ENCODE data around the gene MTUS2.
"Not testable (repeated sequence)": the region's sequence is repeated elsewhere in the genome, so short reads cannot be mapped to it uniquely, and the experiment has no call there.

The MTUS2 gene

DNA sequence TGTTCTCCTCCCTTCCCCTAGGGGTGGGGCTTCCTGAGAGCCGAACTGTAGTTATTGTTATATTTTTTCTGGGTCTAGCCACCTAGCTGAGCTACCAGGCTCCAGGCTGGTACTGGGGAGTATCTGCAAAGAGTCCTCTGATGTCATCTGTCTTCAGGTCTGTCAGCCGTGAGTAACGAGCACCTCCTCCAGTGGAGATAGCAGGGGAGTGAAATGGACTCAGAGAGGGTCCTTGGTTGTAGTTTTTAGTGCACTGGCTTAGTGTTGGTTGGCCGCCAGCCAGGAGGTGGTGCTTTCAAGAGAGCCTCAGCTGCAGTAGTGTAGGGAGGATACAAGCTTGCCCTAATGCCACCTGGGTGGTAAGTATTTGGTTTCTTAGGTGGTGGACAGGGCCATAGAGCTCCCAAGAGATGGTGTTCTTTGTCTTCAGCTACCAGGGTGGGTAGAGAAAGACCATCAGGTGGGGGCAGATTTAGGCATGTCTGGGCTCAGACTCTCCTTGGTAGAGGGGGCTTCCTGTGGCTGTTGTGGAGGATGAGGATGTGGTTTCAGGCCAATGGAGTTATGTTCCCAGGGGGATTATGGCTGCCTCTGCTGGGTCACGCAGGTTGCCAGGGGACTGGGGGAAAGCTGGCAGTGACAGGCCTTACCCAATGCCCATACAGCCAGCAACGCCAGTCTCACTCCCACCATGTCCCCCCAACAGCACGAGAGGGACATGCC, 525.9 kb downstream of the MTUS2 start:
- not testable (repeated sequence) for DNase-seq

DNA sequence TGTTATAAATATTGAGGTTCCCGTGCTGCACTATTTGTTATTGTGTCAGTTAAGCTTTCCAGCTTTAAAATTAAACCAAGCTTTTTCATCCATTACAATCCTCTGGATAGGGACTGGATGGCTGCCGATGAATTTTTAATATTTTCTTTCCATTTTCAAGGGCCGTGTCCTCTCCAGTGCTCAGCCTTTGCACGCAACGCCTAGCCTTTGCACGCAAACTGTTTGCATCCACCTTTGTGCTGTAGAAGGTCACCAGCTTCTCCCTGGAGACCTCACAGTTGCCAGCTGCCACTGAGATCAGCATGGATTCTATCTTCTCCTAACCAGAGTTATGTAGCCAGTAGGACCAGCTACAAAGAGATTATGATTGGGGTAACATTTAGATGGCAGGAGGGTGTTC, 534.9 kb downstream of the MTUS2 start:
- no peak for DNase-seq

DNA sequence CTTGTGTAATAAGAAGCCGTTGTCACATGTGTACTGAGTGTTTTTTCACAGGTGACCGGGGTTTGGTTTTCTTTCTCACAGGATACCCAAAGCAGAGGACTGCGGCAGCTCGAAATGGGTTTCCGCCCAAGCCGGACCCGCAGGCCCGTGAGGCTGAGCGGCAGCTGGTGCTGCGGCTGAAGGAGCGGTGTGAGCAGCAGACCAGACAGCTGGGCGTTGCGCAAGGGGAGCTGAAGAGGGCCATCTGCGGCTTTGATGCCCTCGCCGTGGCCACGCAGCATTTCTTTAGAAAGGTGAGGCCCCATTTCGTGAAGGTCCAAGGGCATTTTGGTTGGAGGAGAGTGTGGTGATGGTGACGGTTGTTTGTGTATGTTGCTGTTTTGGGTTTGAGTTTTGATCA, 539.0 kb downstream of the MTUS2 start:
- DNase-seq: no peak

DNA sequence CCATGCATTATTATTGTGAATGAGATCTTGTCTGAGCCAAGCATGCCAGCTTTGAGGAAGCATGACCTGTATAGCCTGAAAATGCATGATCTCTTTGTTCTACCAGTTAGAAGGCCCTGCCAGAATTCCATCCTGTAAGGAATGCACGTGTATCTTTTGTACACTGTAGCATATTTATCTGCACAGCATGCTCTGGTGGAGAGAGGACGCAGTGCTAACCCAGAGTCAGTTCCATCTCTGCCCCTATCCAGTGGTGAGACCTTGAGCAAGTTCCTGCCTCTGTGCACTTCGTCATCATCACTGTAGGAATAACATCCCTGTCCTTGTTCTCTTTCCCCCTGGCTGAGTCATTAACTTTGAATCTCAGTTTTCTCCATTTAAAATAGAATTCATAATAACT, 541.6 kb downstream of the MTUS2 start:
- no peak for DNase-seq

DNA sequence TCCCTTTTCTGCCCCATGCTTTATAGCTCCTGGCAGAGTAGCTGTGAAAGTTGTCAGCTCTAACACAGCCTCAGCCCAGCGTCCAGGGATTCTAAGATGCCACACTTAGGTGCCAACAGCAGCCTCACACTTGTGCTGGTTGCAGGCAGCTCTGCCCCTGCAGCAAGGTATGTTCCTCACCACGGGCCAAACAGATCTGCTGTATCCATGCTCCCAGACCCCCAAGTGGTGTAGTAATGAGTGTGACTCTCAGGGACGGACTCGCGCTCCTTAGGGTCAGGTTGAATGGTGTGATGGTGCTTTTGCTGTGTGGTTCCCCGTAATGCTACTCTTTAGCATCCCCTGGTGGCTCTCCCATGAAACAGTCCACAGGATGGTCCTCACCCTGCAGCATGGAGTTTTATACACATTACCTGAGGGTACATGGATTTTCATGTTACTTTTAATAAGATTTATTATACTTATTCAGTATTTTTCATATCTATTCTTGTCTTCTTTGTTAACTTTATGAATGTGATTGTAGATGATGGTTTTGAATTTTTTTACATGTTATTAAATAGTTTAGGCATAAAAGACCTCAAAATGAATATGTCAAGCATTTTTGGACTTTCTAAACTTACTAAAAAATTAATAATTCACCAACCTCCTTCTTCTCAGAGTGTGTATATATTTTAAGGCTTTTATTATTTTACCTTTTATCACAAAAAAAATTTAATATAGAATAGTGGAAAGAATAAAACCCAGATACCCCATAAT, 542.9 kb downstream of the MTUS2 start:
- peak; percentile 20 to 28 for DNase-seq

DNA sequence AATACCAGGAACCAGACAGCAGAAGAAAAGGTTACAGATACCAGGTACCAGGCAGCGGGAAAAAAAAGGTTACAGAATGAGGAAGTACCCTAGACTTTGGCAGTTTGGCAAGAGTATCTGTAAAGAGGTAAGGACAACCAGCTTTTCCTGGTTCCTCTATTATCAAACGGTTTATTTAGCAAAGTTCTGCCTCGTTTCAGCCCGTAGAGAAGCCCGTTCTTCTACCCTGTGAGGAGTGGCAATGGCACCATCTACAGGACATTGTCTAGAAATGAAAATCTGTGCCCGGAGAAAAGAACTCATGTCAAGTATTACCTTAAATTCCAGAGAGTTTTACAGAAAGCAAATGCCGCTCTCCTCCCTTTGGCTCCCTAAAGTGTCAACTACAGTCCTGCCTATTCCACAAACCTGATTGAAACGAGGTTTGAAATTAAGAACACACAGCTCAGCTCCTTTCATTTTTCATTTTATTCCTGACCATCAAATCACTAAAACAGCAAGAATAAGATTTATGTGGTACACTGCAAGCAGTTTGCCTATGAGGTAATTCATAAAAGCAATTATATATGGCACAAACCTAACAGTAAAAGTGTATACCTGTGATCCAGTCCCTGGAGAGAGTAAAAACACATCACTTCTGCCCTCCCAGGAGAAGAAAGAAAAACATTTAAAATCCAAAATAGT, 549.1 kb downstream of the MTUS2 start:
- DNase-seq: no peak

DNA sequence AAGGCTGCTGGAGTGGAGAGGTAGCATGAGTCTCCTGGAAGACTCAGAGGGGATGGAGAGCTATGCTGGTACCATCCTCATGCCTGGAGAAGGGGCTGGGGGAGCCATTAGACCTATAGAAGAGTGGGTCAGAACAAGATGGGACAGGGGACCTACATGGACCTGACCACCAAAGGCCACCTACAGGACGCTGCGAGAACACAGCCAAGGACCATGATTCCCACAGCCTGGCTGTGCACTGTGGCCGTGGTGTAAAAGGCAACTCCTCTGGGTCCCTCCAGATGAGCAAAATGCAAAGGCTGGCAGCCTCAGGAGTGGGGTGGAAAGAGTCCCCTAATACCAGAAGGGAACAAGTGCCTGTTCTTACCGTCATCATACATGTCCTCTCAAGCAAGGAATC, 559.1 kb downstream of the MTUS2 start:
- DNase-seq: no peak

DNA sequence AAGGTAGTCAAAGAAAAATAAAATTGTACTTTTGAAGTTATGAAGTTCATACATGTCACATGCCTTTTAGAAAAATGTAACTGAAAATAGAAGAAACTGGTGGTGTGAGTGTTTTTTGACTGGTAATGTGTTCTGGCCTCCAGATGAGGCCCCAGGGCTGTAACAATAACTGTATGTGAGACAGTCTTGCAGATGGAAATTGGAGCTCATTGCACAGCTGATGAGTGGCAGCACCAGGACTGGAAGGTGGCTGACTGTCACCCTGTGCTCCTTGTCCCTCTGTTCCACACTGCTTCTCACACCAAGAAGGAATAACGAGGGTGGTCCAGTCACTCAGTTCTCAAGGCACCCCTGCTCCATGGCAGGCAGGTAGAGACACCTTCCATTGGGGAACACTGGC, 559.7 kb downstream of the MTUS2 start:
- DNase-seq: no peak

DNA sequence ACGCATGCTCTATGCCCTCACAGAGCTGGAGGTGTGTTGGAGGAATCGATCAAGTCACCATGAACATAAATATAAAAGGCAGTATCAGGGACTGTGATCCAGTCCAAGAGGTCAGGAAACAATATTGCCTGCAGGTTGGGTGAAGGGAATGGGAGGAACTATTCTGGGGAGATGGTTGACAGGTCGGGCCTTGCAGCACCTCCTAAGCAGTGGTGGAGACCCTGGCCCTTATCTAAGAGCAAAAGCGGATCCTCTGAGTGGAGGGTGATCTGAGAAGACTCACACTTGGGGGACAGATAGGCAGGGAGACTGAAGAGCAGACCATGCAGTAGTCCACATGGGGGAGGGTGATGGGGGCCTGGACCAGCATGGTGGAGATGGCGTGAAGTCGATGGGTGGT, 561.9 kb downstream of the MTUS2 start:
- DNase-seq: no peak

DNA sequence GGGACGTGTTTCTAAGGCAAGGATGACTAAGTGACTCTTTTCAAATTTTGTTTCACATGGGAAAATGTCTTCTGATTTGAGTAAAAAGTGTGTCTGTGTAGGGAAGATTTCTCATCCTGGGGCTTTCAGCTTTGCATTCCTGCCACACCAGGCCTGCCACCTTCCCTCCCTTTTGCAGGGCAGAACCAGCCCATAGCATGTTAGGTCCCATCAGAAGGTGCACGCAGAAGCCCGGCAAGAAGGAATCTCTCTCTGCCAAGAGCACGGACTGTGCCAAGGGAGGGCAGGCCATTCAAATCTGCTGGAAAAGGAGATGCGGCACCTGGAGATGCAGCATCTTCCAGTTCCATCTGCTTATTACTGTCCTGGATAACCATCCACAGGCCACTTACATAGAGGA, 563.3 kb downstream of the MTUS2 start:
- DNase-seq: no peak

DNA sequence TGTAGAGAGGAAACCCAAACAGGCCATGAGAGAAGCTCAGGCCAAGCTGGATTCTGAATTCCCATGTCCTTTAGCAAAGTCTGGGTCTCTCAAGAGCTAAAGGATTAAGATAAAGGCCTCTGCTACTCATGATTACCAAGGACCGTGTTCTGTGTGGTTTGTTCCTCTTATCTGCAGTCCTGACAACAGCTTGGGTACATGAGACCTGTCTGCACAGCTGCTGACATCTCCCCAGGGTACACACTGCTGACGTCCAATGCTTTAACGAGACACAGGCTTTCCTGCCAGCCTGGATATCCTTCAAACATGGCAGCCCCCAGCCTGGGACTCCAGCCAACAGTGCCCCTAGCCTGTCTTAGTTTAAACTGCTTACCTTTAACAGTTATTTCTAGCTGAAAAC, 564.3 kb downstream of the MTUS2 start:
- no peak for DNase-seq

DNA sequence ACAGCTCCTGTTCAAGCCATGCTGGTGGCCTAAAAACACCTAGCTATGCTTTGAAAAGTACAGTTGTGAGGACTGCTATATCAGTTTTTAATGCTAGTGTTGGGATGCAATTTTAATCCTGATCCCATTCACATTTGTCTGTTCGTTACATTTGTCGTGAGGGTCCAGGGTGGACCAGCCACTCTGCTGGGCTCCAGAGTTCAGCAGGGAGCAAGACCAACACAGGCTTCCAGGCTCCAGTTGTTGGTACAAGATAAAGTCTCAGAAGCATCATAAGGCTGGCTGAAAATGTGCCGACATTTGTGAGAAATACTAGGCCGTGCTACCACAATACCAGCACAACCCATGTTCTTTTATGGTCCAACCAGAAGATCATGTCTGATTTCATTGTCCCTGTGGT, 564.7 kb downstream of the MTUS2 start:
- DNase-seq: no peak

DNA sequence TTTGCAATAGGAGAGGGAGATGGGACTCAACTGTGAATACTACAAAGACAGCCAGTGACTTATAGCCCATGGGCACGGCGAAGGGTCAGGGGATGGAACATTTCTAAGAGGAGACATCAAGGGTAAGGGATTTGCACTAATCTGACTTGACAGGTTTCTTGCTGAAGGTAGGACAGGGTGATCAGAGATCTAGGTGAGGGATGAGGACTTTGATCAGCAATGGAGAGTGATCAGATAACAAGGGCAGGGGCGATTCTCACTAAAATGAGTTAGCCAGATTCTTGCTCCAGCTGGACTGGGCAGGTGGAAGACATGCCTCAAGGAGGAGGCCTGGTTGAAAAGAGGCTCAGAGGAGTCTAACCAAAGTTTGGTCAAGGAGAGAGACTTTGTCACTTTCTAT, 566.1 kb downstream of the MTUS2 start:
- no peak for DNase-seq

DNA sequence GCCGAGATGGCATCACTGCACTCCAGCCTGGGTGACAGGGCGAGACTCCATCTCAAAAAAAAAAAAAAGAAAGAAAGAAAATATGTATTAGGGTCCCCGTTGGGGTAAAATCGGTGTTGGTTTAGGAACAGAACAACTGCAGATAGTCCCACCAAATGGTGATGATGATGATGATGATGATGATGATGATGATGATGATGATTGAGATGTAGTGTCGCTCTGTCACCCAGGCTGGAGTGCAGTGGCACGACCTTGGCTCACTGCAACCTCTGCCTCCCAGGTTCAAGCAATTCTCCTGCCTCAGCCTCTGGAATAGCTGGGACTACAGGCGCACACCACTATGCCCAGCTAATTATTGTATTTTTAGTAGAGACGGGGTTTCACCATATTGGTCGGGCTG, 570.5 kb downstream of the MTUS2 start:
- DNase-seq: not testable (repeated sequence)

DNA sequence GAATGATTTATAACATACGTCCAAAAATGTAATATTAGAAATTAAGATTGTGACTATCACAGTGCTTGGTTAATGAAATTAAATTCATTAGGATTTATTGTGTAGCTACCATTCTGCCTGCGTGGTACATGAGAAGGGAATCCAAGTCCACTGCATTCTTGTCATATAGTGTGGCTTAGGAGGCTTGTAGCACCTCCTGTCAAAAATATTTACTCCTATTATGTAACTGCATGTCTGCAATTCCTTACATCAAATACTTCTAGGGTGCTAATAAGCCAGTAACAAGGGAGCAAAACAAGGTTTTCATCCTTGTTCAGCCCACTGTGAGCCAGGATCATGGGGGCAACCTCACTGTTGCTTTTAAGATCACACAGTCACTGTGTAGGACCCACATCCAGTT, 576.3 kb downstream of the MTUS2 start:
- no peak for DNase-seq

DNA sequence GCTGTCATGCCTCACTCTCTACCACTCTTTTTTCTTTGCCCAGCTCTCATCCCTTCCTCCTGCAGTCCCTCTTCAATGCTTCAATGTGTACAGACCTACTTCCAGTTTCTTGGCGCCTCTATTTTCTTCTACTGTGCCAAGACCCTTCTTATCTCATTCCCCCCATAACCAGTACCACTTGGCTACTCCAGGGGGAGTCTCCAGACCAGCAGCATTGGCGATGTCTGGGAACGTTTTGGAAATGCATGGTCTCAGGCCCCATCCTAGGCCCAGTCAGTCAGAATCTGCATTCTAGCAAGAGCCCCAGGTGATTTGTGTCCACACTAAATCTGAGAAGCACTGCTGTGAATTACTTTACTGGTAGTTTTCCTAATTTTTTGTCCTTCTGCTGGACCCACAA, 577.1 kb downstream of the MTUS2 start:
- DNase-seq: no peak

DNA sequence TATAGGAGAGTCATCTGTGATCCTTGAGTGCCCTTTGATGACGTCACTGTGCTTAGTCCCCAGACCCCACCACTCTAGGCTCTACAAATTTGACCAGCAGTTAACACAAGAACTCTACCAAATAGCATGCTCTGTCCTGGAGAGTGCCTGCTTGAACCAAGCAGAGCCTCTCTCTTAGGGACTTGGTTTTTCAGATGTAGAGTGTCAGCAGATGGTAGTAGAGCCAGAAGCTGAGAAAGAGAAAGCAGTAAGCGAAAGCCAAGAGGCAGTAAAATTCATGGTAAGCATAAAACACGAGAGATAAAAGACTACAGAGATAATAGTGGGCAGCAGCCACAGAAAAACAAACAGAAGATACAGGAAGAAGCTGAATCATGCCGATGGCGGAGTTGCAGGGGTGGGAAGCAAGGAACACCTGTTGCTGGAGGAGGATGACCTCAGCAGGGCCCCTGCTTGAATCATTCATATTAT, 582.1 kb downstream of the MTUS2 start:
- DNase-seq: no peak

DNA sequence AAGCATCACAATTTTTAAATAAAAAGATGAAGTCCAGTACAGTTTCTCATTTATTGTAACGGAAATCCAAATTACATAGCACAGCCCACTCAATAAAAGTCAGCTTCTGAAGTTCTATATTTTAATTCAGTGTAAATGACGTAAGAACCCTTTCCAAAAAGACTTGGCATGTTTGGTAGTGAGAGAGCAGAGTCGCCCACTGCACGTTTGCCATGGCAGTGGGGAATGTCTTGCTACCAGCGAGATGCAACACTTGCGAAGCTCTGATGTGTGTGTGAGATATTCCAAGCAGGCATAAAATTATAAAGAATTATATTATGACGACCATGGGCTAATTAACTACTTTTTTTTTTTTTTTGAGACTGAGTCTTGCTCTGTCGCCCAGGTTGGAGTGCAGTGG, 585.3 kb downstream of the MTUS2 start:
- no peak for DNase-seq

DNA sequence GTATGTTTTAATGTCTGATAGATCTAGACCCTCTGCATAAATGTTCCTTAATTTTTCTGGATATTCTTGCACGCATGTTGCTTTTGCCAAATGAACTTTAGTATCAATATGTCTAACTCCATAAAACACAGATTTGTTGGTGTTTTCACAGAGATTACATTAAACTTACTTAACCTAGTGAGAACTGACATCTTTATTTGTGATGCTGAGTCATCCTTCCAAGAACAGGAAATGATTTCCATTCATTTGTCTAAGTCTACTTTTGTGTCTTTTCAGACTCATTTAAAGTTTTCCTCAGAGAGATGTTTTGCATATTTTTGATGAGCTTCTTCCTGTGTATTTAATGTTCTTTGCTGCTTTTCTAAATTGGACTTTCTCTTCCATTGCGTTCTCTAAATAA, 591.3 kb downstream of the MTUS2 start:
- no peak for DNase-seq

DNA sequence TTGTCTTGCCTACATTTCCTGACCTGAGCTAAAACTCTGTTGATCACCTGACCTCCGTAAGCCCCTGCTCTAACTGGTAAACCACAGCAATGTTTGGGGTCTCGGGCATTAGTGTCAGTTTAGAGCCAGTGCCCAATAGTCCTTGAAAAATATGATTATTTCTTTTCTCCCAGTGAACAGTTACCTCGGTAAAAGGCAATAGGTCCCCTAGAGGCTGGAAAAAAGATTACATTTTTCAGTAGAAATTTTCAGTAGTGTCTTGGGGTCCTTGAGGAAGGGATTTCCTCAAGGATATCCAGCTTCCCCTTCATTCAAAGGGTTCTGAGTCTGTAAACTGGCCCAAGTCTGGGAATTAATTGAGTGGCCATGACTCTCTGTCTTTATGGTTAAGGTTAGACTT, 597.9 kb downstream of the MTUS2 start:
- no peak for DNase-seq

DNA sequence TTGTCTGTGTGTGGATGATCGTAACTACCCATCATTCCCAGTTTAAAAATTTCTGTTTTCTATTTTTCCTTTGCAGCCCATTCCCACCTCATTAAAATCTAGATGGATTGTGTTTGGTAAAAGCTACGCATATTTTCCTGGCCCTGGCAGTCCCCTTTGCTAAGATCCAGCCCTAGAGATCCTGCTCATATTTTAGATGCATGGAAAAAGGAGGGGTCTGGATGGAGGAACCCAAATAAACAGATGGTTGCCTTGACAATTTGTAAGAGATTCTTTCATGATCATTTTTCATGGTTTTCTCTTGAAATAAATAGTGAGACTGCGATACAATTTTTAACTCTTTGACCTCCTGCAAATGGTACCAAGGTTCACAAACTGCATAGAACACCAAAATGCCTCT, 601.0 kb downstream of the MTUS2 start:
- DNase-seq: no peak

DNA sequence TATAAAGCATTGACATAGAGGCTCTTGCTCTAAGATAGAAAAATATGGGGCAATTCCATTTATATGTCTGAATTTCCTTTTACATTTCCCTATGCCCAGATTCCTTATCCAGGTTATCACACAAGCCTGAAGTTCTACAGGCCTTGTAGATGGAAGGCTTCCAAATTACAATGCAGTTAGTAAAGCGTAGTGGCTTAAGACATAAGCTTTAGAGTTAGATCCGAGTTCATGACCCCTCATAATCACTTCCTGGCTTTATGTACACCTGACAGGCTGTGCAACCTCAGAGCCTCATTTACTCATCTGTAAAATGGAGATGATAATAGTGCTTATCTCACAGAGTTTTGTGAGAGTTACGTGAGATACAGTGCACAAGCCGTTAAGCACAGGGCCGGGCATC, 601.9 kb downstream of the MTUS2 start:
- DNase-seq: no peak

DNA sequence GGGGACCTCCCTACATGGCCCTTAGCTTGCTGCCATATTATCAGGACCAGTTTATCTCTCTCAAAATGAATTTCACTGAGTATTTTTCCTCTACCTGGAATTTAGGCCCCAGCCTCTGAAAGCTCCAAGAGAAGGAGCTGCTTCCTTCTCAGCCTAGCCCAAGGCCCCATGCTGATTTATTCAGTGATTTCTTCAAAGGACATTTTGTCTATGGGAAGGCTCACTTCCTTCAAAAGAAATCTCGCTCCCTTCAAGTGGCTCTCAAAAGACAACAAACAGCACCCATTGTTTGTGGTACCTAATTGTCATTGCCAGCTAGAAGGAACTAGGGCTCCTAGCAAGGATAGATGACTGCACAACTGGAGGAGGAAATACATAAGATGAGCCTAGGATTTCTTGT, 602.9 kb downstream of the MTUS2 start:
- no peak for DNase-seq

DNA sequence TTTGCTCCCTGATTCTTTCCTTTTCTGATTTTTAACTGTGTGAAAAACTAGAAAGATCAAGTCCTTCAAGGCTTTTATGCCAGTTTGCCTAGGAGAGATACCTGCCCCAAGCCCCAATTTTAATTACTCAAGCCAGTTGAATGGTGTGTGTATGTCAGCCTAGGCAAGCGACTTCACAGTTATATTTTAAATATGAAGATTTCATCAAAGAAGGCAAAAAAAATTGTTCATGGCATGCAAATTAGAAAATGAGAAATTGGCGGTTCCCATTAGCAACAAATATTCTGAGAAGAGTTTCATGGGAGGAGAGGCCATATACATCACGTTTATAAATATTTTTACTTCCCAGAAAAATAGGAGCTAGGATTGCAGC, 607.8 kb downstream of the MTUS2 start:
- no peak for DNase-seq

Measured in stimulated activated CD4-positive, alpha-beta T cell treated with anti-CD3 and anti-CD28 coated beads, Interleukin-2, amount 100 ng/mL, for 48 hours (primary cell).